ENCODE data around the gene ADCK2.

- TF ChIP-seq CTCF (IDR thresholded peaks at IDR 0.05) (no peak), ZFX (IDR thresholded peaks at IDR 0.05; ENCODE audit: borderline replicate concordance) (no peak)
Observed at GRCh38 chr7:140640727-140641523, 31.8 kb upstream of the ADCK2 start, which contains the start of gene DENND2A.

Measured in 22Rv1 (cell line).